Measurements from ENCODE around the gene PCSK1.
"Not testable (repeated sequence)": the region's sequence is repeated elsewhere in the genome, so short reads cannot be mapped to it uniquely, and the experiment has no call there.

PCSK1 gene

DNA sequence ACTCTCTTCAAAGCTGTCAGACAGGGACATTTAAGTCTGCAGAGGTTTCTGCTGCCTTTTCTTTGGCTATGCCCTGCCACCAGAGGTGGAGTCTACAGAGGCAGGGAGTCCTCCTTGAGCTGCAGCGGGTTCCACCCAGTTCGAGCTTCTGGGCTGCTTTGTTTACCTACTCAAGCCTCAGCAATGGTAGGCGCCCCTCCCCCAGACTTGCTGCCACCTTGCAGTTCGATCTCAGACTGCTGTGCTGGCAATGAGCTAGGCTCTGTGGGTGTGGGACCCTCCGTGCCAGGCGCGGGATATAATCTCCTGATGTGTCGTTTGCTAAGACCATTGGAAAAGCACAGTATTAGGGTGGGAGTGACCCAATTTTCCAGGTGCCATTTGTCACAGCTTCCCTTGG, 65.7 kb downstream of the PCSK1 start:
- DNase-seq, result not testable (repeated sequence)

DNA sequence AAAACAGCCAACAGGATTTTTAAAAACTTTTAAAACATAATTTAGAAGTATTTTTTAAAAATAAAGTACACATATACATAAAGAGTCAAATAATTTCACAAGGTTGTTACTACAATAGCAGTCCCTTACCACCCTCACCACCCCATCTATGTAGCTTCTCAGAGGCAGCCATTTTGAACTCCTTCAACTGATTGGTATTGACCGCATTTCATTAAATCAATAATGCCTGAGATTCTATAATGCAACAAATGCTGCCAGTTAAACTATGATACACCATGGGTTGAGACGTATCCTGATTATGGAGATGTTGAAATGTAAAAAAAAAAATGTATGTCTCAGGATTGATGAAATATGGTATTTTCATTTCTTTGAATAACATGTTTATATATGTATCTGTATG, 78.8 kb downstream of the PCSK1 start:
- DNase-seq, result no peak

DNA sequence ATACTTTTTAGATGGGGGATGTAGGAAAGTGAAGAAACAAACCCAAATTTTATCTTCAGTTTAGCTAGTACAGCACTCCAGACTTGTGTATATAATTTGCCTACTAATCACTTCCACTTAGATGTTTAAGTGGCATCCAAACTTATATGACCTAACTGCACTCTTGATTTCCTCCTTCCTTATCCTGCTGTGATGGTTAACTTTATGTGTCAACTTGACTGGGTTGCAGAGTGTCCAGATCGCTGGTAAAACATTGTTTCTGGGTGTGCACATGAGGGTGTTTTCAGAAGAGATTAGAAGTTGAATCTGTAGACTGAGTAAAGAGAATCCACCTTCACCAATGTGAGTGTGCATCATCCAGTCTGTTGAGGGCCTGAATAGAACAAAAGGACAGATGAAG, 79.8 kb downstream of the PCSK1 start:
- no peak for DNase-seq

DNA sequence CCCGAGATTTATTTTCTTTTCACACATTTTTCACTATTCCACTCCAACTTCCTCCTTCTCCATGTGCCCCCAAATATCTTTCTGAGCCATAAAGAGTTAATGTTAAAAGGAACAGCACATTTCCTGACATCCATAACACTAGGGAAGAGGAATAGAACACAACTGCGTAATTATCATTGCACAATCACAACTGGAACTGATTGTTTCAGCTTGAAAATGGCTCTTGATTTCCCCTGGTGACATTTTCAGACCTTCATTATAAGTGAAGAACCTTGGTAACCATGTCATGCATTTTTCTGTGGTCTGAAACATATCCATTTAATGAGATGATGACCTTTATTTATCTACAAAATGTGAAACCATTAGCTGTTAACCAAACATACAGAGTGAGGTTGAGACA, 82.4 kb downstream of the PCSK1 start:
- no peak for DNase-seq

DNA sequence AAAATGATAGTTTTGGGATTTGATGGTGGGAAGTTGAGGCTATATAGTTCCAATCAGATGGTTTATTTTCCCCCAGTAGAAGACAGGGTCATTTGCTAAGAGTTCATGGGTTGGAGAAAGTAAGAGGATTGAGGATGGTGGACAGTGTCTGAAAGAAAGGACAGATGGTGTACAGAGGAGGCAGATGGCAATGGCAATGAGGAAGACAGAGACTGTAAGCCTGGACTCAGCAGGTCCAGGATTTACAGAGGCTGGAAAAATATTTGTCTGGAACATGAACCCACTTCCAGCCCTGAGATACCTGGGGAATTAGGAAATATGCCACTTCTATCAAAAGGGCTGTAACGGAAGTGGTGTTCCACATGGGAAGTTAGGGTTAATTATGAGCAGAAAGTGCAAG, 84.5 kb downstream of the PCSK1 start:
- no peak for DNase-seq

DNA sequence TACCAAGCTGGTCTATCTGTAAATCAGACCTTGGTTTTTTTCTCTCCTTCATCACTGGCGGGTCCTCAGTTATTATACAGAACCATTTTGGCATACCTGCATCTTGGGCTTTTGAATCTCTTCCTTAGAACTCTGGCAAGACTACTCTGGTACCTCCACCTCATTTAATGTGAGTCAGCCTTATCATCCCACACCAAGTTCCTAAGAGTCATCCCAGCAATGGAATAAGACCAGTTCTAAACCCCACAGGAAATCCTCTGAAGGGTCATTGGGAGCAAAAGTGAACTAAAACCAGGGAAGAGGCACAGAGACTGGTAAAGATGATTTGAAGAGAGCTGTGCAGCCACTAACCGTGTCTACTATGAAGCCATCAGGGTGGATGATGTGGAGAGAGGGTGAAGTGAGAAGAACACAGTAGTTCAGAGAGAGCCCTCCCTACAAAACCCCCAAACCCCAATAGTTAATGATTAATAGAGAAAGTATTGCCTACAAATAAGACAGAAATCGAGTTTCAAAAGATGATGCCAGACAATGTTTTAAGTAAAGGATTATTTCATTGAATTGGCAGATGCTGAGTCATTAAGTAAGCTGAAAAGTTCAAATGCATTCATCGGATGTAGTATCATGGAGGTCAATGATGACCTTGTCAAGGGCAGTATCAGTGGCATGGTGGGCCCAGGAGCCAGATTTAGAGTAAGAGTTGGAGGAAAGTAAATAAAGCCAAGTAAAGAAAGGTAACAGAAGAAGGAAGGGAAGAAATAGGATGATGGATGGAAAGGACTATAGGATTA, 85.4 kb downstream of the PCSK1 start:
- no peak for DNase-seq

DNA sequence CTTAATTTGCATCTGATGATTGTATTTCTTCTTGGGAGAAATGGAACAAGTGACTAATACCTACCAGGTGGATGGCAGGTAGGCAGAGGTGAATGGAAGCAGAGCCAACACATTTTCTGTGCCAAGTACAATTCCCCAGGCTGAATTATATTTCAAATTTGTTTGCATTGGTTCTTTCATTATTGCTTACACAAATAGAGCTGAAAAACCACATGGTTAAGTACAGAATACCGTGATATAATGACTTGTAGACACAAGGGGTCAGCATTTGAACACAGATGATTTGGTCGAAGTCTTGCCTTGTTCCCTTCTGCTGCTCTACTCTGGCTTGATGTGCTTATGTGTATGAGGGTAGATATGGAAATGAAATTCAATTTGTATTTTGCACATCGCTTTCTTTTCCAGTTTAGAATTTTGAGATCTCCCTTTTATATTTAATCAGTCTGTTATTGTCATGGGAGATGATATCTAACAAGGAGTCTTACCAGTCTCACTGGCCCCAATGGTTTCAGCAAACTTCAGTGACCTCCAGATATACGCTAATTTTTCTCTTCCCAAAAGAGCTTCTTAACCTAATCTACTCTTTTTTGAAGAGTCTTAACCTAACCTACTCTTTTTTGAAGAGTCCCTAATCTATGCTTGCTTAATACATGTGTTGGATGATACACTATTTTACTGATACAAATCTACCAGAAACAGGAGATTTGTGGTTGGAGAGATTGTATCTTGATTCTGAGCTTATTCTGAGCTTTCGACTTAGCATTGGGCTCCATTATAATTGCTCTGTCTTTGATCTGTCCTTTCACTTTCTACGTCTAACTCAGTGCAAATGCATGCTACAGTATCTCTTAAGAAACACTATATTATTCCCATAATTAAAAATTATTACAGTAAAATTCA, 88.1 kb downstream of the PCSK1 start:
- DNase-seq, result peak; percentile 74

DNA sequence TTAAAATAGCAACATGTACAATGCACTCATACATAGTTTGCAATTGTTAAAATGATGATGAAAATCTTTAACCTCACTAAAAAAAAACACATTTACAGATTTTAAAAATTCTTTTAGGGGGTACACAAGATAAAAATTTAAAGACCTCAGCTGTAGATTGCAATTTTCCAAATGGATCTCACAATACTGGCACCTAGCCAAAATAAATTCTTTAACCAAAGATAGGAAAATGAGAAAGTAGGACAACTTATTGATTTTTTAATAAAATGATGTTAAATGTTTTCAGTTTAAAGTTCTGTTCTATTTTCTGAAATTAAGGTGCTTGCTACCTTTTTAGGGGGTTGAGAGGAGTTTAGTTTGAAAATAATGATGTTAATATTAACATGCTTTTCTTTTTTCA, 90.0 kb downstream of the PCSK1 start:
- no peak for DNase-seq

DNA sequence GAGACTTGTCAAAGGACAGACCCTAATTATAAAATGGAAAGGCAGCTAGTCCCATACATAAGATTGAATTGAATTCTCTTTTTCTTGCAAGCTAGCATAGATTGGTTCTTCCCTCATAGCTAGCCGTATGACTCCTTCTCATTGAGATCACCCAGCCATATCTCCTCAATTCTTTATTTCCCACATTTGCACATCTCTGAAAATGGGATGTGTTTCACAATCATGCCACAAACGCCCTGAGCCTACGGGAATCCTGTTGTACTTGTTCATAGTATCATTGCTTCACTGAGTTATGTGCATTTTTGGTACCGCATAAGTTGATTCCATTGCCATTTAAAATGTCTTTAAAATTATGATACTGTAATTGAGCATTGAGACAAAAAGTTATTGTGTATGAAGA, 90.5 kb downstream of the PCSK1 start:
- no peak for DNase-seq
